HepG2 (cell line): ENCODE results near the gene KRTAP10-4. TPM values are rescaled to one million over a fixed set of nuclear protein-coding genes. Genes with fewer than 3 reads are reported as not detected.

Source experiments
- AGO1 ChIP-seq: fragments of 200-400 bp; formaldehyde crosslinking; IDR thresholded peaks from 2 replicates; pipeline ENCODE4 v1.6.1; 2017; ENCODE audit warnings: mild to moderate bottlenecking, low read depth, low read length, moderate library complexity; ENCODE audit not compliant: poor library complexity, severe bottlenecking
- CC2D1A ChIP-seq: sonication (generic); formaldehyde crosslinking; IDR thresholded peaks from 2 replicates; pipeline ENCODE4 v1.8.1; 2023; ENCODE audit warnings: mild to moderate bottlenecking, missing genetic modification reagents
- CTCF ChIP-seq: sonication (generic); formaldehyde crosslinking; IDR thresholded peaks from 2 replicates; pipeline ENCODE4 v1.5.0; 2020; ENCODE audit warnings: mild to moderate bottlenecking, missing genetic modification reagents, moderate library complexity
- ETV6 ChIP-seq: sonication (generic); formaldehyde crosslinking; conservative IDR thresholded peaks from 2 replicates; pipeline ENCODE4 v1.4.0; 2020; ENCODE audit warnings: missing genetic modification reagents
- HMGA1 ChIP-seq: sonication (generic); formaldehyde crosslinking; conservative IDR thresholded peaks from 2 replicates; pipeline ENCODE4 v1.4.0; 2020; ENCODE audit warnings: missing genetic modification reagents
- HNRNPK ChIP-seq: fragments of 200-400 bp; formaldehyde crosslinking; IDR thresholded peaks from 2 replicates; pipeline ENCODE4 v1.6.1; 2018; ENCODE audit warnings: low read length, low read depth, moderate library complexity, mild to moderate bottlenecking; ENCODE audit not compliant: poor library complexity, severe bottlenecking
- KLF13 ChIP-seq: sonication (generic); formaldehyde crosslinking; IDR thresholded peaks from 2 replicates; pipeline ENCODE4 v1.4.0; 2020; ENCODE audit warnings: mild to moderate bottlenecking, missing genetic modification reagents
- MTA3 ChIP-seq: sonication (generic); formaldehyde crosslinking; IDR thresholded peaks from 2 replicates; pipeline ENCODE4 v1.4.0; 2020; ENCODE audit warnings: missing genetic modification reagents
- MXD4 ChIP-seq: IDR thresholded peaks from 2 replicates; pipeline ENCODE4 v1.6.1; 2016; ENCODE audit warnings: mild to moderate bottlenecking, missing biosample characterization, missing genetic modification reagents
- NR2F1 ChIP-seq, 2 experiments: fragments of 450-650 bp in 1 of 2; formaldehyde crosslinking in 1 of 2; IDR thresholded peaks; 2 replicates each; pipeline versions ENCODE4 v1.5.0 to v1.6.1; 2016 to 2020; ENCODE audit warnings: mild to moderate bottlenecking in 1 of 2, missing compliant biosample characterization in 1 of 2, missing genetic modification reagents in 1 of 2, moderate library complexity in 1 of 2
- PAX8 ChIP-seq: sonication (generic); formaldehyde crosslinking; IDR thresholded peaks from 2 replicates; pipeline ENCODE4 v1.8.0; 2022; ENCODE audit warnings: mild to moderate bottlenecking, missing genetic modification reagents, borderline replicate concordance
- PLRG1 ChIP-seq: fragments of 450-650 bp; conservative IDR thresholded peaks from 2 replicates; pipeline ENCODE4 v1.6.1; 2016
- PRDM4 ChIP-seq: sonication (generic); formaldehyde crosslinking; IDR thresholded peaks from 2 replicates; pipeline ENCODE4 v1.9.0; 2021; ENCODE audit warnings: missing genetic modification reagents, borderline replicate concordance
- SETDB1 ChIP-seq: sonication (generic); formaldehyde crosslinking; IDR thresholded peaks from 2 replicates; pipeline ENCODE4 v1.5.1; 2020; ENCODE audit warnings: missing genetic modification reagents, mild to moderate bottlenecking, borderline replicate concordance
- ZFP1 ChIP-seq: IDR thresholded peaks from 2 replicates; pipeline ENCODE4 v1.6.1; 2016
- ZFP37 ChIP-seq: sonication (generic); formaldehyde crosslinking; IDR thresholded peaks from 2 replicates; pipeline ENCODE4 v1.4.0; 2020; ENCODE audit warnings: missing genetic modification reagents, borderline replicate concordance
- ZHX1 ChIP-seq: sonication (generic); formaldehyde crosslinking; IDR thresholded peaks from 2 replicates; pipeline ENCODE4 v1.8.1; 2022; ENCODE audit warnings: low read depth, mild to moderate bottlenecking, missing genetic modification reagents
- ZMYM2 ChIP-seq: sonication (generic); formaldehyde crosslinking; IDR thresholded peaks from 2 replicates; pipeline ENCODE4 v1.8.0; 2022; ENCODE audit warnings: mild to moderate bottlenecking, missing genetic modification reagents
- ZNF276 ChIP-seq: sonication (generic); formaldehyde crosslinking; IDR thresholded peaks from 2 replicates; pipeline ENCODE4 v1.4.0; 2020; ENCODE audit warnings: mild to moderate bottlenecking, low read depth, missing genetic modification reagents
- ZNF605 ChIP-seq: sonication (generic); formaldehyde crosslinking; IDR thresholded peaks from 2 replicates; pipeline ENCODE4 v1.8.0; 2022; ENCODE audit warnings: mild to moderate bottlenecking, missing genetic modification reagents
- ZSCAN30 ChIP-seq: sonication (generic); formaldehyde crosslinking; IDR thresholded peaks from 2 replicates; pipeline ENCODE4 v1.5.0; 2020; ENCODE audit warnings: mild to moderate bottlenecking, missing genetic modification reagents
- polyA plus RNA-seq, 8 experiments: library from polyadenylated mRNA; depleted of rRNA in 3 of 8; stranded (reverse) in 7 of 8; unstranded in 1 of 8; fragments of >200 nt; fragmentation: Illumina TruSeq in 4 of 8; extraction: Trizol in 4 of 8; gene quantifications; 2 replicates each; pipeline versions ENCODE4 v1.2.1 to v1.2.3, GENCODE V29; 2011 to 2016; ENCODE audit warnings: low read depth in 4 of 8, missing spikeins in 1 of 8, mixed read lengths in 1 of 8; ENCODE audit not compliant: insufficient read depth in 1 of 8
- total RNA-seq, 5 experiments: library from RNA; depleted of rRNA; stranded (reverse); fragments of >200 nt; fragmentation: Illumina TruSeq; extraction: Trizol; gene quantifications; 2 replicates each; pipeline ENCODE4 v1.2.3, GENCODE V29; 2016; ENCODE audit warnings: low read depth in 1 of 5

The KRTAP10-4 gene
- total and polyA plus RNA-seq, 2 of the 13 experiments (the other 11 are each of a cell fraction or from before 2014, with no cell fraction given): not detected

- peak; percentile 88 for TF ChIP-seq ZNF276 (CRISPR knock-in tag)
- no peak for TF ChIP-seq NR2F1 (CRISPR knock-in tag; IDR thresholded peaks at IDR 0.05)
- peak; percentile 14 for TF ChIP-seq CTCF
- no peak for TF ChIP-seq HMGA1 (CRISPR knock-in tag)
- peak; percentile 72 for TF ChIP-seq MXD4 (CRISPR knock-in tag)
- no peak for TF ChIP-seq PAX8 (CRISPR knock-in tag)
- TF ChIP-seq AGO1: no peak
- TF ChIP-seq ZFP1 (CRISPR knock-in tag): peak; percentile 51; the same call in 1 of the 2 replicates
- no peak for TF ChIP-seq ETV6 (CRISPR knock-in tag)
- no peak for TF ChIP-seq PLRG1
- TF ChIP-seq CC2D1A: 0 out of 2 replicates have a peak, but pooled peaks have one; percentile 38
- TF ChIP-seq KLF13: no peak
- peak; percentile 79; the same call in 1 of the 2 replicates for TF ChIP-seq SETDB1 (CRISPR knock-in tag)
- no peak for TF ChIP-seq MTA3 (CRISPR knock-in tag)
- no peak for TF ChIP-seq ZSCAN30 (CRISPR knock-in tag)
- TF ChIP-seq ZMYM2 (CRISPR knock-in tag): peak; percentile 85
- TF ChIP-seq HNRNPK: no peak
- TF ChIP-seq ZHX1 (CRISPR knock-in tag): 0 out of 2 replicates have a peak, but pooled peaks have one; percentile 68
- TF ChIP-seq ZNF605 (CRISPR knock-in tag): peak; percentile 68; the same call in 1 of the 2 replicates
- no peak; the same call in 1 of the 2 replicates for TF ChIP-seq ZFP37 (CRISPR knock-in tag)
- TF ChIP-seq PRDM4: no peak
Measured at GRCh38 chr21:44593598-44594405, 20.3 kb downstream of the KRTAP10-4 start (continued).
